ENCODE data around the gene GNAI3. TPM values are rescaled to one million over a fixed set of nuclear protein-coding genes. Genes with fewer than 3 reads are reported as not detected.

Gene GNAI3
- total and polyA plus RNA-seq, 2 of the 8 experiments (the other 6 are each of a cell fraction or from before 2014, with no cell fraction given): 4.0 to 9.8 TPM

GRCh38 chr1:109535481-109535880 is 12.9 kb upstream of the GNAI3 start (continued):
- TF ChIP-seq SP1 (IDR thresholded peaks at IDR 0.05; ENCODE audit: low read depth, low read length): no peak

Measured in H1 (cell line).